Spleen (tissue), 11 donors: ENCODE measurements around the gene ADAD2. TPM values are rescaled to one million over a fixed set of nuclear protein-coding genes. Genes with fewer than 3 reads are reported as not detected.

Experiments
- DNase-seq: peaks from one replicate; pipeline ENCODE4 v3.0.0-alpha.2; 2020
- H3K27ac ChIP-seq, 8 donors: fragments of 200-600 bp; sonication (generic) in 7 of 8; 1 replicate in 4 of 8; 2 replicates in 4 of 8; pipeline versions ENCODE4 v1.5.0 to v1.8.0; 2016 to 2021; ENCODE audit warnings: inconsistent platforms in 4 of 8, mild to moderate bottlenecking in 4 of 8, moderate library complexity in 1 of 8
- H3K27me3 ChIP-seq, 7 donors: fragments of 200-600 bp; sonication (generic) in 6 of 7; replicated peaks in 1 of 7; 1 replicate in 4 of 7; 2 replicates in 3 of 7; pipeline versions ENCODE4 v1.5.0 to v1.8.0; 2016 to 2021; ENCODE audit warnings: inconsistent platforms in 3 of 7, mild to moderate bottlenecking in 1 of 7
- H3K36me3 ChIP-seq, 6 donors: fragments of 200-600 bp; sonication (generic) in 5 of 6; 1 replicate in 4 of 6; 2 replicates in 2 of 6; pipeline versions ENCODE4 v1.5.0 to v1.8.0; 2016 to 2021; ENCODE audit warnings: inconsistent platforms in 2 of 6
- H3K4me1 ChIP-seq, 6 donors: fragments of 200-600 bp; sonication (generic) in 5 of 6; 1 replicate in 3 of 6; 2 replicates in 3 of 6; pipeline versions ENCODE4 v1.5.0 to v1.8.0; 2016 to 2021; ENCODE audit warnings: inconsistent platforms in 3 of 6
- H3K4me3 ChIP-seq, 8 donors: fragments of 200-600 bp; sonication (generic) in 7 of 8; 1 replicate in 4 of 8; 2 replicates in 4 of 8; pipeline versions ENCODE4 v1.5.0 to v1.8.0; 2016 to 2021; ENCODE audit warnings: inconsistent platforms in 4 of 8, mild to moderate bottlenecking in 4 of 8, moderate library complexity in 2 of 8
- H3K9me3 ChIP-seq, 8 donors: fragments of 200-600 bp; sonication (generic) in 7 of 8; 1 replicate in 4 of 8; 2 replicates in 4 of 8; pipeline versions ENCODE4 v1.5.0 to v1.8.0; 2016 to 2021; ENCODE audit warnings: inconsistent platforms in 4 of 8
- POLR2A ChIP-seq, 3 donors: fragments of 450-650 bp; IDR thresholded peaks; one replicate each; pipeline ENCODE4 v1.5.1; 2017; ENCODE audit warnings: antibody characterized with exemption in 3 of 3, mild to moderate bottlenecking in 1 of 3
- POLR2AphosphoS5 ChIP-seq, 3 donors: sonication (generic); formaldehyde crosslinking; IDR thresholded peaks; one replicate each; pipeline ENCODE4 v1.5.1; 2017; ENCODE audit warnings: antibody characterized with exemption in 3 of 3
- WGBS, 5 donors: extraction: QIAGEN DNeasy Blood & Tissue Kit in 3 of 5; methylation state at CpG; one replicate each; pipeline versions ENCODE4 v1.1.5 to v1.1.7; 2013 to 2018; 5-methylcytosine and 5-hydroxymethylcytosine counted together
- intact Hi-C: fragments of 100-400 bp; cut with DNase I; formaldehyde crosslinking; loops from one replicate; pipeline ENCODE4 v1.15.0; 2023; ENCODE audit warnings: low total_unique reads
- polyA plus RNA-seq, 3 donors: library from polyadenylated mRNA; stranded (reverse); fragments of 200-250 nt; gene quantifications; one replicate each; pipeline ENCODE4 v1.2.1, GENCODE V29; 2013
- total RNA-seq, 7 donors: library from RNA; depleted of rRNA in 3 of 7; stranded (reverse); fragments of >200 nt in 3 of 7; fragmentation: NEBNext Ultra II Directional in 4 of 7; extraction: Animal tissue kit (Norgen Biotek cat#: 25700) in 4 of 7; gene quantifications; one replicate each; pipeline versions ENCODE4 v1.1.0 to v1.2.1, GENCODE V29; 2016 to 2021
- TF ChIP-seq, protein P1 (sequence below), 11 experiments: fragments of 200-600 bp in 7 of 11; fragments of 450-650 bp in 4 of 11; sonication (generic) in 4 of 11; IDR thresholded peaks in 8 of 11; conservative IDR thresholded peaks in 3 of 11; 1 replicate in 7 of 11; 2 replicates in 4 of 11; pipeline versions ENCODE4 v1.4.0 to v1.8.0; 2016 to 2021; ENCODE audit warnings: antibody characterized with exemption in 11 of 11, inconsistent platforms in 4 of 11, mild to moderate bottlenecking in 1 of 11
- donor health status: healthy with polysubstance abuse.
- donor health status: DM: no; HTN: no; CAD: no; lungs with moderate emphysema.
- donor health status: DM: no; HTN: no; CAD: no.
- donor health status: Bipolar disorder and iron deficiency.
- donor health status: healthy.
- donor health status: DM: no; HTN: no; CAD: no.
- donor health status: DM: yes; HTN: yes; CAD: no.

ADAD2 gene
- total and polyA plus RNA-seq, 10 donors: 2.5 to 86.5 (median 7.0) TPM

DNA sequence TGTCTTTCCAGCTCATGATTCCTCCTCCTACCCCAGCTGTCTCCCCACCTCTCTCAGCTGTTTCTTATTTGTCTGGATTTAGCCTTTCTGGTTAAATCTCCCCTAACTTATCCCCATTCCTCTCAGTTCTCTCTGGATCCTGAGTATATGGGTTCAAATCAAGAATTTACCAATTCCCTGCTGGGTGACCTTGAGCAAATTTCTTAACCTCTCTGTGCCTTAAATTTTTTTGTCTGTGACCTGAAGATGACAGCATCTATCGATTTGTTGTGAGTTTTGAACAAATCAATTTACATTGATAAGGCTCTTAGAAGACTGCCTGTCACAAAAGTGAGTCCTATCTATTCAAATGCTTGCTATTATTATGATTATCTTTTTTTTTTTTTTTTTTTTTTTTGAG, 50.8 kb downstream of the ADAD2 start:
- Histone ChIP-seq H3K4me1 (peaks cover 0 to 14% (median 6%) of the 10 kb centered on the region in 6 donors), H3K36me3 (no peaks in the 10 kb centered on the region), H3K4me3 (no peak overlapping the region), H3K9me3 (peaks cover 0 to 8% (median 2%) of the 10 kb centered on the region in 8 donors), H3K27me3 (peaks cover 0 to 57% (median 0%) of the 10 kb centered on the region in 7 donors), H3K27ac (no peak overlapping the region)
- intact Hi-C loops: no loop called here
- TF ChIP-seq, protein P1, sequence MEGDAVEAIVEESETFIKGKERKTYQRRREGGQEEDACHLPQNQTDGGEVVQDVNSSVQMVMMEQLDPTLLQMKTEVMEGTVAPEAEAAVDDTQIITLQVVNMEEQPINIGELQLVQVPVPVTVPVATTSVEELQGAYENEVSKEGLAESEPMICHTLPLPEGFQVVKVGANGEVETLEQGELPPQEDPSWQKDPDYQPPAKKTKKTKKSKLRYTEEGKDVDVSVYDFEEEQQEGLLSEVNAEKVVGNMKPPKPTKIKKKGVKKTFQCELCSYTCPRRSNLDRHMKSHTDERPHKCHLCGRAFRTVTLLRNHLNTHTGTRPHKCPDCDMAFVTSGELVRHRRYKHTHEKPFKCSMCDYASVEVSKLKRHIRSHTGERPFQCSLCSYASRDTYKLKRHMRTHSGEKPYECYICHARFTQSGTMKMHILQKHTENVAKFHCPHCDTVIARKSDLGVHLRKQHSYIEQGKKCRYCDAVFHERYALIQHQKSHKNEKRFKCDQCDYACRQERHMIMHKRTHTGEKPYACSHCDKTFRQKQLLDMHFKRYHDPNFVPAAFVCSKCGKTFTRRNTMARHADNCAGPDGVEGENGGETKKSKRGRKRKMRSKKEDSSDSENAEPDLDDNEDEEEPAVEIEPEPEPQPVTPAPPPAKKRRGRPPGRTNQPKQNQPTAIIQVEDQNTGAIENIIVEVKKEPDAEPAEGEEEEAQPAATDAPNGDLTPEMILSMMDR (IDR thresholded peaks at IDR 0.05 in 8 of 11, conservative IDR thresholded peaks at IDR 0.05 in 3 of 11): no peak
- TF ChIP-seq POLR2AphosphoS5 (IDR thresholded peaks at IDR 0.05): no peak
- no peak for TF ChIP-seq POLR2A (IDR thresholded peaks at IDR 0.05)
- no peak for DNase-seq
- 72 to 84% (median 78%) methylated on average over 1 of the region's 1 CpG for whole genome bisulfite sequencing, 5 donors

DNA sequence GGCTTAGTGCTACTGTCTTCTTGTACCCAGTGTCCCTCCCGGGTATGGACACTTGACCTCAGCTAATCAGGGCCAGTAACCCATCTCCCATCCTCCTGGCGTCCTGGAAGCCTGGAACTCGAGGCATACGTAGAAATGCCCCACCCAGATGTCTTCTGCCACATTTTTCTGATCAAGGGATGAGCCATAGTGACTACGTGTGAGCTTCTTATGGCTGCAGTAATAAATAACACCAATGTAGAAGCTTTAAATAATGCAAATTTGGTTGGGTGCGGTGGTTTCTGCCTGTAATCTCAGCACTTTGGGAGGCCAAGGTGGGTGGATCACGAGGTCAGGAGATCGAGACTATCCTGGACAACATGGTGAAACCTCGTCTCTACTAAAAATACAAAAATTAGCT, 51.9 kb downstream of the ADAD2 start:
- Histone ChIP-seq H3K4me1 (peaks cover 0 to 14% (median 6%) of the 10 kb centered on the region in 6 donors), H3K4me3 (no peak overlapping the region), H3K27ac (no peak overlapping the region), H3K9me3 (peaks cover 0 to 8% (median 2%) of the 10 kb centered on the region in 8 donors), H3K27me3 (peaks cover 0 to 46% (median 0%) of the 10 kb centered on the region in 7 donors), H3K36me3 (no peaks in the 10 kb centered on the region)
- intact Hi-C loops: no loop called here
- no peak for DNase-seq
- TF ChIP-seq POLR2A (IDR thresholded peaks at IDR 0.05) (no peak), POLR2AphosphoS5 (IDR thresholded peaks at IDR 0.05) (no peak)
- TF ChIP-seq, protein P1 (IDR thresholded peaks at IDR 0.05 in 8 of 11, conservative IDR thresholded peaks at IDR 0.05 in 3 of 11): no peak
- WGBS, 5 donors: 82 to 89% (median 85%) methylated on average over 9 of the region's 9 CpGs

DNA sequence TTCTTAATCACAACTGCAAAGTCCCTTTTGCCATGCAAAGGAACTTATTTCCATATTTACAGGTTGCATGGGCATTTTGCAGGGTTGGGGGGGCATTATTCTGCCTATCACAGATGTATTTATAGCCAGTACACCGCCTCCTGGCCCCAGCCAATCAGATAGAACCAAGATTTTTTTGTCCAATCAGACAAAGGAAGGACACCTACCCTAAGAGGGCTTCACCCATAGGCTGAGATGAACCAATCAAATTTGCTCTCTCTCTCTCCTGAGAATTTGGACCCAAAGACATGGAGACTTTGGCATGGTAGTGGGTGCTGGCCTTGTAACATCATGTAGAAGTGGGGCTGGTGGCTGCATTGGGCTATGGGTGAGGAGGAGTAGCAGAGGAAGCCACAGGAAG, 52.8 kb downstream of the ADAD2 start:
- 56 to 85% (median 82%) methylated on average over 1 of the region's 1 CpG; no CpG with 5 or more reads in 1 of the 5 donors for WGBS, 5 donors
- Histone ChIP-seq H3K27ac (no peak overlapping the region), H3K4me1 (peaks cover 0 to 13% (median 6%) of the 10 kb centered on the region in 6 donors), H3K36me3 (no peaks in the 10 kb centered on the region), H3K4me3 (no peak overlapping the region), H3K9me3 (peaks cover 0 to 8% (median 2%) of the 10 kb centered on the region in 8 donors), H3K27me3 (peaks cover 0 to 37% (median 0%) of the 10 kb centered on the region in 7 donors)
- no peak for DNase-seq
- TF ChIP-seq POLR2A (IDR thresholded peaks at IDR 0.05) (no peak), POLR2AphosphoS5 (IDR thresholded peaks at IDR 0.05) (no peak)
- TF ChIP-seq, protein P1 (IDR thresholded peaks at IDR 0.05 in 8 of 11, conservative IDR thresholded peaks at IDR 0.05 in 3 of 11): no peak
- intact Hi-C loops: no loop called here

DNA sequence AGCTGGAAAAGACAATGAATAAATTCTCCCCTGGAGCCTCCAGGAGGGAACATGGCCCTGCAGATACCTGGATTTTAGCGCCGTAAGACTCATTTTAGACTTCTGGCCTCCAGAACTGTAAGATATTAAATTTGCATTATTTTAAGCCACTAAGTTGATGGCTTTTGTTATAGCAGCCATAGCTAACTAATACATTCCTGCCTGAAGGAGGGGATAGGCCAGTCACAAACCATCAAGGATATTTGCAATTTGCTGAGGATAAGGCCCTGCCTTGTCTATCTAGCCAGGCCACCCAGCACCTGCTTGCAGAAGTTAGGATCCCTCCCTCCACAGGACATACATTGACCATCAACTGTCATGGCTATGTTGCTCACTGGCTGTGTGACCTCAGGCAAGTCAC, 53.8 kb downstream of the ADAD2 start:
- DNase-seq: no peak
- Histone ChIP-seq H3K36me3 (no peaks in the 10 kb centered on the region), H3K27ac (no peak overlapping the region), H3K27me3 (peaks cover 0 to 30% (median 0%) of the 10 kb centered on the region in 7 donors), H3K4me1 (peaks cover 0 to 4% (median 0%) of the 10 kb centered on the region in 6 donors), H3K4me3 (no peak overlapping the region), H3K9me3 (peaks cover 0 to 8% (median 2%) of the 10 kb centered on the region in 8 donors)
- intact Hi-C loops: no loop called here
- TF ChIP-seq POLR2AphosphoS5 (IDR thresholded peaks at IDR 0.05): no peak
- TF ChIP-seq, protein P1 (IDR thresholded peaks at IDR 0.05 in 8 of 11, conservative IDR thresholded peaks at IDR 0.05 in 3 of 11): no peak
- TF ChIP-seq POLR2A (IDR thresholded peaks at IDR 0.05): no peak
- 89 to 100% (median 97%) methylated on average over 2 of the region's 2 CpGs for WGBS, 5 donors
